ENCODE data around the gene LRRFIP1. TPM values are rescaled to one million over a fixed set of nuclear protein-coding genes. Genes with fewer than 3 reads are reported as not detected.

Gene LRRFIP1
- total and polyA plus RNA-seq, 4 donors = 79.7 to 194 (median 94.1) TPM

DNA sequence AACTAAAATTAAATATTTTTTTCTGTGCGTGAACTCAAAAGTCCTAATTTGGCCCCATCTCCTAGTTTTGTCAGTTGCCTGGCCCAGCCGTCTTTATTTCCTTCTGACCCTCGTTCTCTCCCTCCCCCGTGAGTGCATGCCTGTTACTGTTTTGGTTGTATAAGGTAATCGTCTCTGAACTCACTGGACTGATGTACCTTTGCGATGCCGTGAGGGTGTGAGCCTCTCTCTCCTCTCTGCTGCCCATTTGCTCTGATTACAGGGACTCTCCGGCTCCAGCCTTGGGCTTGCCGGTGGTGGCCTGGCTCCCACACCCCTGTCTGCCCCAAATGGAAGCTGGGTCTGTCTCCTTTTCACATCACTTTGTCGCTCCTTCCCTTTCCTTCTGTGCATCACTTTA, 104.7 kb downstream of the LRRFIP1 start:
- Histone ChIP-seq H3K9me3 (ENCODE audit: control insufficient read depth in 4 of 4, insufficient read depth in 3 of 4, low read length in 3 of 4) (peaks cover 0 to 2% (median 0%) of the 10 kb centered on the region in 4 donors), H3K9ac (ENCODE audit: insufficient read depth in 1 of 2, low read length in 2 of 2) (no peak overlapping the region), H3K4me1 (ENCODE audit: control insufficient read depth in 5 of 5, insufficient read depth in 5 of 5, low read length in 5 of 5) (peaks cover 9 to 42% (median 19%) of the 10 kb centered on the region in 5 donors), H3K36me3 (ENCODE audit: control insufficient read depth in 4 of 4, insufficient read depth in 4 of 4, low read length in 4 of 4) (peaks cover 4 to 8% (median 4%) of the 10 kb centered on the region in 4 donors), H3K27ac (ENCODE audit: low read depth in 1 of 2, low read length in 1 of 2) (peak overlapping the region; percentile 81 to 82), H3K4me3 (no peak overlapping the region), H3K27me3 (ENCODE audit: control insufficient read depth in 3 of 3, insufficient read depth in 3 of 3, low read length in 2 of 3) (no peaks in the 10 kb centered on the region)
- ATAC-seq (ENCODE audit: insufficient read depth, low FRiP score) (no peak), DNase-seq (no peak)
- 73 to 80% methylated on average over 10 of the region's 10 CpGs for WGBS, 2 donors
- TF ChIP-seq, protein P1, sequence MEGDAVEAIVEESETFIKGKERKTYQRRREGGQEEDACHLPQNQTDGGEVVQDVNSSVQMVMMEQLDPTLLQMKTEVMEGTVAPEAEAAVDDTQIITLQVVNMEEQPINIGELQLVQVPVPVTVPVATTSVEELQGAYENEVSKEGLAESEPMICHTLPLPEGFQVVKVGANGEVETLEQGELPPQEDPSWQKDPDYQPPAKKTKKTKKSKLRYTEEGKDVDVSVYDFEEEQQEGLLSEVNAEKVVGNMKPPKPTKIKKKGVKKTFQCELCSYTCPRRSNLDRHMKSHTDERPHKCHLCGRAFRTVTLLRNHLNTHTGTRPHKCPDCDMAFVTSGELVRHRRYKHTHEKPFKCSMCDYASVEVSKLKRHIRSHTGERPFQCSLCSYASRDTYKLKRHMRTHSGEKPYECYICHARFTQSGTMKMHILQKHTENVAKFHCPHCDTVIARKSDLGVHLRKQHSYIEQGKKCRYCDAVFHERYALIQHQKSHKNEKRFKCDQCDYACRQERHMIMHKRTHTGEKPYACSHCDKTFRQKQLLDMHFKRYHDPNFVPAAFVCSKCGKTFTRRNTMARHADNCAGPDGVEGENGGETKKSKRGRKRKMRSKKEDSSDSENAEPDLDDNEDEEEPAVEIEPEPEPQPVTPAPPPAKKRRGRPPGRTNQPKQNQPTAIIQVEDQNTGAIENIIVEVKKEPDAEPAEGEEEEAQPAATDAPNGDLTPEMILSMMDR (IDR thresholded peaks at IDR 0.05; ENCODE audit: control extremely low read depth, extremely low read depth) = no peak

DNA sequence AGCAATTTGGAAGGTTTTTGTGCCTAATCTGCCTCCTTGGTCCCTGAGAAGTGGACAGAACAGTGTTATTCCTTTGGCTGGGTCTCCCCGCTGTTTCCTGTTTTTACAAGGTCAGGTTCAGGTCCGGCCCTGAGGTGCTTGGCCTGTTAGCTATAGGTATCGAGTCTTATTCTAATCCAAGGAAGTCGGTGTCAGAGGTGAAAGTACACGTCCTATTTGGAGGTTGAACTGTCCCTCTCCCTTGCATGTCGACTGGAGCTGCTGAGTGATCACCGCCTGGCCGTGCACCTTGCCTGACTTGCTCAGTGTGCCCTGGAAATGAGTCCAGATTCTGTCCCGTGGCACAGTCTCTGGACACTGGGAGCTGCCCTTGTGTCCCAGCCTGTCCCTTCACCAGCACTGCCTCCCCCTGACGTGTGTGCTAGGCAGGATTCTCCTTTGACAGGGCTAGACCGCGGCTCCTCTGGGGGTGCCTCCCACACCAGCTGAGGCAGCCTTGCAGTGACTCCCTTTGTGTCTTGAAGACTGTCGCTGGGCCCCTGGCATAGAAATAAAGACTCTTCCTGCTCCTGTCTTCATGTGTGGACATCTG, 105.5 kb downstream of the LRRFIP1 start:
- DNase-seq = peak in 2 of 3 donors; percentile 38 to 40
- H3K4me3 ChIP-seq = no peak overlapping the region
- ATAC-seq (ENCODE audit: insufficient read depth, low FRiP score) = no peak
- H3K9ac ChIP-seq (ENCODE audit: insufficient read depth in 1 of 2, low read length in 2 of 2) = no peak overlapping the region
- TF ChIP-seq, protein P1 (IDR thresholded peaks at IDR 0.05; ENCODE audit: control extremely low read depth, extremely low read depth) = no peak
- H3K4me1 ChIP-seq (ENCODE audit: control insufficient read depth in 5 of 5, insufficient read depth in 5 of 5, low read length in 5 of 5) = peaks cover 9 to 39% (median 24%) of the 10 kb centered on the region in 5 donors
- 59 to 67% methylated on average over 13 of the region's 13 CpGs for WGBS, 2 donors
- no peaks in the 10 kb centered on the region for H3K27me3 ChIP-seq (ENCODE audit: control insufficient read depth in 3 of 3, insufficient read depth in 3 of 3, low read length in 2 of 3)
- peaks cover 0 to 2% (median 0%) of the 10 kb centered on the region in 4 donors for H3K9me3 ChIP-seq (ENCODE audit: control insufficient read depth in 4 of 4, insufficient read depth in 3 of 4, low read length in 3 of 4)
- peaks cover 4 to 8% (median 5%) of the 10 kb centered on the region in 4 donors for H3K36me3 ChIP-seq (ENCODE audit: control insufficient read depth in 4 of 4, insufficient read depth in 4 of 4, low read length in 4 of 4)
- peak overlapping the region; percentile 68 to 82 for H3K27ac ChIP-seq (ENCODE audit: low read depth in 1 of 2, low read length in 1 of 2)

DNA sequence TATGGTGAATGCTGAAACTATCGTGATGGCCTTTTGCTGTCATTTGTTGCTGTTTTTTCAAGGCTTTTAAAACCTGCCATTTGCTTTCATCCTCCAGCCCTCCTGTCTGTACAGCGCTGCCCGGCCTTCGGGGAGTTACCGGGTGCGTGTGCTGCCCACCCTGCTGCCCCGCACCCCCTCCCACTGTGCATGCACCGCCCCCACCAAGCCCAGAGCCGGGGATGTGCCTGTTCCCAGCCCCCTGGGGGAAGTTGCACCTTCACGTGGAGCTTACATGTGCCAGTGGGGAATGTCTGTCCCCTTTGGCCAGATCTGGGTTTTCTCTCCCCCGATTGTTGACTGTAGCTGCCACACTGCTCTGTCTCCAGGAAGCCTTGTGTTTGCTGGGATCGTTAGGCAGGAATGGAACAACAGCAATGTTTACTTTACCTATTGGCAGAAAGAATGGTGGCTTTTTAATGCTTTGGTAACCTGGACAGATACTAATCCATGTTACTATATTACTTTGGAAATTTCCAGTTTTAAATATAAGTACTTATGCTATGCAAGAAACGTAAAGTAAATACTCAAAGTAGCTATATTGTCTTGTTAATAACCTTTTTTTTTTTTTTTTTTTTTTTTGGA, 106.4 kb downstream of the LRRFIP1 start:
- TF ChIP-seq, protein P1 (IDR thresholded peaks at IDR 0.05; ENCODE audit: control extremely low read depth, extremely low read depth) = no peak
- Histone ChIP-seq H3K4me1 (ENCODE audit: control insufficient read depth in 5 of 5, insufficient read depth in 5 of 5, low read length in 5 of 5) (peaks cover 9 to 42% (median 24%) of the 10 kb centered on the region in 5 donors), H3K9ac (ENCODE audit: insufficient read depth in 1 of 2, low read length in 2 of 2) (no peak overlapping the region), H3K9me3 (ENCODE audit: control insufficient read depth in 4 of 4, insufficient read depth in 3 of 4, low read length in 3 of 4) (peaks cover 0 to 2% (median 0%) of the 10 kb centered on the region in 4 donors), H3K36me3 (ENCODE audit: control insufficient read depth in 4 of 4, insufficient read depth in 4 of 4, low read length in 4 of 4) (peaks cover 4 to 8% (median 5%) of the 10 kb centered on the region in 4 donors), H3K27ac (ENCODE audit: low read depth in 1 of 2, low read length in 1 of 2) (peak overlapping the region; percentile 74 to 82), H3K27me3 (ENCODE audit: control insufficient read depth in 3 of 3, insufficient read depth in 3 of 3, low read length in 2 of 3) (no peaks in the 10 kb centered on the region), H3K4me3 (no peak overlapping the region)
- DNase-seq (peak; percentile 26 to 48 (median 34)), ATAC-seq (ENCODE audit: insufficient read depth, low FRiP score) (no peak)
- 58 to 66% methylated on average over 13 of the region's 13 CpGs for WGBS, 2 donors
